Measurements from ENCODE around the gene CDHR5. TPM values are rescaled to one million over a fixed set of nuclear protein-coding genes. Genes with fewer than 3 reads are reported as not detected.

Gene CDHR5
- total RNA-seq, 1 donor from 2014 or later: not detected

- H3K27ac Mint-ChIP-seq (ENCODE audit: unreplicated experiment): no peak overlapping the region
- H3K27me3 Mint-ChIP-seq (ENCODE audit: unreplicated experiment): no peaks in the 10 kb centered on the region
- no peak for DNase-seq
- H3K9me3 Mint-ChIP-seq (ENCODE audit: unreplicated experiment): peaks cover 9% of the 10 kb centered on the region
- no peak overlapping the region for H3K4me3 Mint-ChIP-seq (ENCODE audit: unreplicated experiment)
- peaks cover 4% of the 10 kb centered on the region for H3K36me3 Mint-ChIP-seq (ENCODE audit: unreplicated experiment)
- no peaks in the 10 kb centered on the region for H3K4me1 Mint-ChIP-seq (ENCODE audit: low read depth, unreplicated experiment)
- TF ChIP-seq CTCF (IDR thresholded peaks at IDR 0.05; ENCODE audit: partially characterized antibody, unreplicated experiment): no peak
Observed at GRCh38 chr11:605286-606129, 19.2 kb downstream of the CDHR5 start.

- Mint-ChIP-seq H3K27me3 (ENCODE audit: unreplicated experiment) (peaks cover 2% of the 10 kb centered on the region), H3K36me3 (ENCODE audit: unreplicated experiment) (peaks cover 4% of the 10 kb centered on the region), H3K4me1 (ENCODE audit: low read depth, unreplicated experiment) (no peaks in the 10 kb centered on the region), H3K27ac (ENCODE audit: unreplicated experiment) (no peak overlapping the region), H3K9me3 (ENCODE audit: unreplicated experiment) (peaks cover 9% of the 10 kb centered on the region), H3K4me3 (ENCODE audit: unreplicated experiment) (no peak overlapping the region)
- no peak for TF ChIP-seq CTCF (IDR thresholded peaks at IDR 0.05; ENCODE audit: partially characterized antibody, unreplicated experiment)
- no peak for DNase-seq
Observed at GRCh38 chr11:603154-603553, 21.6 kb downstream of the CDHR5 start.

- peaks cover 2% of the 10 kb centered on the region for H3K36me3 Mint-ChIP-seq (ENCODE audit: unreplicated experiment)
- DNase-seq: no peak
- no peak overlapping the region for H3K4me3 Mint-ChIP-seq (ENCODE audit: unreplicated experiment)
- no peak for TF ChIP-seq CTCF (IDR thresholded peaks at IDR 0.05; ENCODE audit: partially characterized antibody, unreplicated experiment)
- H3K9me3 Mint-ChIP-seq (ENCODE audit: unreplicated experiment): peaks cover 6% of the 10 kb centered on the region
- H3K4me1 Mint-ChIP-seq (ENCODE audit: low read depth, unreplicated experiment): no peaks in the 10 kb centered on the region
- H3K27ac Mint-ChIP-seq (ENCODE audit: unreplicated experiment): no peak overlapping the region
- H3K27me3 Mint-ChIP-seq (ENCODE audit: unreplicated experiment): peaks cover 7% of the 10 kb centered on the region
Observed at GRCh38 chr11:601573-602245, 23.0 kb downstream of the CDHR5 start.

DNA sequence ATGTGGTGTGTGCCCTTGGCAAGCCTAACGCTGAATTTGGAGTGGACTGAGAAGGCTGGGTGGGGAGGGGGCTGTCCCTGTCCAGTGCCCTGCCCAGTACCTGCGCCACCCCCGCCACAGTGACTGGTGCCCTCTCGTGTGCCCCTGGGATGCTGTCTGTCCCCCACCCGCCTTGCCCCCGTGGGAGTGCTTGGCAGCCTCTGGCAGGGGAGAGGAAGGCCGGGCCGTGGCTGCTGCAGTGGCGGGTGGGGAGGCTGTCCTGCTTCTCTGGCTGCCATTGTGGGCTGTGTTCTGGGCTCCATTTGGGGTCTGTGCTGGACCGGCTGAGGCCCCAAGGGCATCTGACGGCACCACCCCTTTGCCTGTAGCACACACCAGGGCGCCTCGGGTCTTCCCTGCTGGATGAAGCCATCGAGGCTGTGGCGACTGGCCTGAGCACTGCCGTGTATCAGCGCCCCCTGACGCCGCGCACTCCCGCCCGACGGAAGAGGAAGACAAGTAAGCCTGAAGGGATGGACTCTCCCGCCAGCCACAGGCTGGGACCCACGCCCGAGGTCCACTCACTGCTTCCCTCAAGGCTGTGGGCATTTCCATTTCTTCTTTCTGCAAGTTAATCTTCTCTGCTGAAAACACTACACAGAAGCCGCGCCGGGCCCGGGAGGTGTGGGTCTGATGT lies 26.6 kb downstream of the CDHR5 start:
- H3K36me3 Mint-ChIP-seq (ENCODE audit: unreplicated experiment): no peaks in the 10 kb centered on the region
- H3K4me3 Mint-ChIP-seq (ENCODE audit: unreplicated experiment): no peak overlapping the region
- DNase-seq: no peak
- H3K9me3 Mint-ChIP-seq (ENCODE audit: unreplicated experiment): peaks cover 9% of the 10 kb centered on the region
- peaks cover 10% of the 10 kb centered on the region for H3K27me3 Mint-ChIP-seq (ENCODE audit: unreplicated experiment)
- no peak overlapping the region for H3K27ac Mint-ChIP-seq (ENCODE audit: unreplicated experiment)
- no peaks in the 10 kb centered on the region for H3K4me1 Mint-ChIP-seq (ENCODE audit: low read depth, unreplicated experiment)
- TF ChIP-seq CTCF (IDR thresholded peaks at IDR 0.05; ENCODE audit: partially characterized antibody, unreplicated experiment): no peak

Data from glutamatergic neuron (in vitro differentiated cells).